Caco-2 (cell line): ENCODE data around the gene LARP4. TPM values are rescaled to one million over a fixed set of nuclear protein-coding genes. Genes with fewer than 3 reads are reported as not detected.
"Not testable (repeated sequence)": the region's sequence is repeated elsewhere in the genome, so short reads cannot be mapped to it uniquely, and the experiment has no call there.

Source experiments
- BruUV-seq: library from RNA; stranded (reverse); fragments of 400-500 nt; replicated peaks from 2 replicates; lab custom pipeline; 2021; lab: Mats Ljungman, UMichigan
- CTCF ChIA-PET: fragments of 300-600 bp; sonication (Branson Sonifier 250); formaldehyde crosslinking; loops from one replicate; lab custom pipeline; 2022; ENCODE audit warnings: antibody characterized with exemption; lab: Charles Lee
- POLR2A ChIA-PET: fragments of 300-600 bp; sonication (Branson Sonifier 250); formaldehyde crosslinking; loops from one replicate; lab custom pipeline; 2022; ENCODE audit warnings: antibody characterized with exemption; lab: Charles Lee
- DNase-seq, 2 experiments: peaks; one replicate each; pipeline versions ENCODE4 v3.0.0 to v3.0.0-alpha.2; 2020 to 2022
- H3K27me3 ChIP-seq: replicated peaks from 2 replicates; pipeline ENCODE4 v1.6.0; 2011; ENCODE audit warnings: low read length; ENCODE audit not compliant: control insufficient read depth, insufficient read depth
- H3K36me3 ChIP-seq: 2 replicates; pipeline ENCODE4 v1.5.1; 2011; ENCODE audit warnings: low read length; ENCODE audit not compliant: control insufficient read depth, insufficient read depth
- H3K4me1 ChIP-seq: fragments of 250-450 bp; sonication (Bioruptor Pico); 2 replicates; pipeline ENCODE4 v1.5.1; 2020; ENCODE audit warnings: mild to moderate bottlenecking
- H3K4me3 ChIP-seq: 2 replicates; pipeline ENCODE4 v1.5.1; 2011; ENCODE audit warnings: low read depth, mild to moderate bottlenecking, control low read depth, low read length
- H3K9me3 ChIP-seq: fragments of 250-450 bp; sonication (Bioruptor Pico); 2 replicates; pipeline ENCODE4 v1.5.1; 2020; ENCODE audit warnings: mild to moderate bottlenecking, moderate library complexity
- H3K27ac Mint-ChIP-seq: one replicate; pipeline ENCODE4 v1.8.0; 2022; ENCODE audit warnings: mixed read lengths; ENCODE audit not compliant: unreplicated experiment
- H3K27me3 Mint-ChIP-seq: one replicate; pipeline ENCODE4 v1.8.0; 2022; ENCODE audit warnings: mixed read lengths; ENCODE audit not compliant: insufficient read depth, unreplicated experiment
- H3K36me3 Mint-ChIP-seq: one replicate; pipeline ENCODE4 v1.8.0; 2022; ENCODE audit warnings: mild to moderate bottlenecking, mixed read lengths; ENCODE audit not compliant: insufficient read depth, unreplicated experiment
- H3K4me1 Mint-ChIP-seq: one replicate; pipeline ENCODE4 v1.8.0; 2022; ENCODE audit warnings: low read depth, mixed read lengths; ENCODE audit not compliant: unreplicated experiment
- H3K4me3 Mint-ChIP-seq: one replicate; pipeline ENCODE4 v1.8.0; 2022; ENCODE audit warnings: mild to moderate bottlenecking, moderate library complexity, mixed read lengths; ENCODE audit not compliant: unreplicated experiment
- H3K9me3 Mint-ChIP-seq: one replicate; pipeline ENCODE4 v1.8.0; 2022; ENCODE audit warnings: mixed read lengths; ENCODE audit not compliant: unreplicated experiment
- intact Hi-C: fragments of 100-400 bp; cut with micrococcal nuclease; formaldehyde crosslinking; loops from one replicate; pipeline ENCODE4 v1.10.0; 2022; ENCODE audit not compliant: unreplicated experiment
- total RNA-seq: library from RNA; stranded (reverse); gene quantifications from 2 replicates; pipeline ENCODE4 v1.2.3, GENCODE V29; 2022
- TF ChIP-seq, protein P1 (sequence below), 2 experiments: fragments of 200-600 bp in 1 of 2; IDR thresholded peaks; 1 replicate in 1 of 2; 2 replicates in 1 of 2; pipeline versions ENCODE4 v1.5.1 to v1.8.0; 2011 to 2022; ENCODE audit warnings: antibody characterized with exemption in 1 of 2, control low read depth in 1 of 2, inconsistent platforms in 1 of 2, low read depth in 1 of 2, low read length in 1 of 2, mild to moderate bottlenecking in 1 of 2, moderate library complexity in 1 of 2; ENCODE audit not compliant: insufficient read depth in 1 of 2, severe bottlenecking in 1 of 2, unreplicated experiment in 1 of 2

LARP4 gene
- total RNA-seq, 1 experiment from 2014 or later, result 115 TPM

DNA sequence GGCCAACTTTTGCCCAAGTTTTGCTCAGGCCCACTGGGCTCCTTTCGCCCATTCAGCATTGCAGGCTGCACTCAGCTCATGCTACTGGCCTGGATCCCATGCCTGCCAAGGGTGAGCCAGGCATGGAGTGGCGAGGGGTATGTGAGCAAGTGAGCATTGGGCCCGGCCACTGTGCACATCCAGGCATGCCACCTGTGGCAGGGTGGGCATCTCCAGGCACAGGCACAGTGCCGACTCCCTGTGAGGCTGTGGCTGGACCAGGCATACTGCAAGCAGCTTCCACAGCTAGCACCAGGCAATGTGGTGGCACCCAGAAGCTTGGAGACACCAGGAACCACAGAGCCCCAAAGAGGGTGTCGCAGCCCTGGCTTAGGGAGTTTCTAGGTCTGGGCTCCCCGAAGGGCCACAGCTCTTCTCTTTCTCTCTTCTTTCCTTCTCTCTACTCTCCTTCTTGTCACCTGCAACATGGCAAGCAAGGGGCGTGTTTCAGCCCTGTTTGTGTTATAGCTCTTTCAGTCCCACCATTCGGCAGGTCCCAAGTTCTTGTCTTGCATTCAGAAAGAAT lies 19.8 kb upstream of the LARP4 start:
- Mint-ChIP-seq H3K4me3 (no peak overlapping the region), H3K4me1 (no peaks in the 10 kb centered on the region), H3K27me3 (no peaks in the 10 kb centered on the region), H3K36me3 (no peaks in the 10 kb centered on the region), H3K9me3 (no peaks in the 10 kb centered on the region), H3K27ac (no peak overlapping the region)
- ChIA-PET POLR2A (no interaction called here), CTCF (no interaction called here)
- intact Hi-C loops, result no loop called here
- no peak overlapping the region for H3K4me3 ChIP-seq
- H3K9me3 ChIP-seq, result peaks cover 4% of the 10 kb centered on the region; the same call in 1 of the 2 replicates
- no peaks in the 10 kb centered on the region for H3K27me3 ChIP-seq
- no TSS peak for BruUV-seq
- no peak for DNase-seq
- TF ChIP-seq, protein P1, sequence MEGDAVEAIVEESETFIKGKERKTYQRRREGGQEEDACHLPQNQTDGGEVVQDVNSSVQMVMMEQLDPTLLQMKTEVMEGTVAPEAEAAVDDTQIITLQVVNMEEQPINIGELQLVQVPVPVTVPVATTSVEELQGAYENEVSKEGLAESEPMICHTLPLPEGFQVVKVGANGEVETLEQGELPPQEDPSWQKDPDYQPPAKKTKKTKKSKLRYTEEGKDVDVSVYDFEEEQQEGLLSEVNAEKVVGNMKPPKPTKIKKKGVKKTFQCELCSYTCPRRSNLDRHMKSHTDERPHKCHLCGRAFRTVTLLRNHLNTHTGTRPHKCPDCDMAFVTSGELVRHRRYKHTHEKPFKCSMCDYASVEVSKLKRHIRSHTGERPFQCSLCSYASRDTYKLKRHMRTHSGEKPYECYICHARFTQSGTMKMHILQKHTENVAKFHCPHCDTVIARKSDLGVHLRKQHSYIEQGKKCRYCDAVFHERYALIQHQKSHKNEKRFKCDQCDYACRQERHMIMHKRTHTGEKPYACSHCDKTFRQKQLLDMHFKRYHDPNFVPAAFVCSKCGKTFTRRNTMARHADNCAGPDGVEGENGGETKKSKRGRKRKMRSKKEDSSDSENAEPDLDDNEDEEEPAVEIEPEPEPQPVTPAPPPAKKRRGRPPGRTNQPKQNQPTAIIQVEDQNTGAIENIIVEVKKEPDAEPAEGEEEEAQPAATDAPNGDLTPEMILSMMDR (IDR thresholded peaks at IDR 0.05; ENCODE audit: insufficient read depth in 1 of 2, low read depth in 1 of 2, low read length in 1 of 2, severe bottlenecking in 1 of 2, unreplicated experiment in 1 of 2), result no peak
- no peaks in the 10 kb centered on the region for H3K4me1 ChIP-seq
- no peaks in the 10 kb centered on the region for H3K36me3 ChIP-seq

DNA sequence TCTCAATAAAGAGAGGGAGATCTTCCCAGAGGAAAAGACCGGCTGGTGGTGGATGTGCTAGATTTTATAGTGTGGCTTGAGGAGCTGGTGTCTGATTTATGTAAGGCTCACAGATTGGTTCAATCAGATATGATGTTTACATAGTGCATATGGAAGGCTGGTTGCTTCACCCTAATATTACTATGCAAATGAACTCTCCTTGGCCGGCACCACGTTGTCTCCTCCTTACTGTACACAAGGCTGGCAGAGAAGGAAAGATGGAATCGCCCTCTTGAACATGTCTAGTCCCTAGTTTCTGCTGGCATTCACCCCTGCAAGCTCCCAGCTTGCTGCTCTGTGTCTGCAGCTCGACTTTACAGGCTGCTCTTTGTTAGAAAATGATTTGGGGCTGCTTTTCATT lies 13.2 kb upstream of the LARP4 start:
- DNase-seq, result no peak
- Histone ChIP-seq H3K4me1 (peaks cover 40% of the 10 kb centered on the region), H3K36me3 (no peaks in the 10 kb centered on the region), H3K27me3 (no peaks in the 10 kb centered on the region), H3K4me3 (no peak overlapping the region), H3K9me3 (peaks cover 4% of the 10 kb centered on the region; the same call in 1 of the 2 replicates)
- Mint-ChIP-seq H3K27ac (peak overlapping the region; percentile 16), H3K27me3 (no peaks in the 10 kb centered on the region), H3K4me1 (peaks cover 38% of the 10 kb centered on the region), H3K4me3 (no peak overlapping the region), H3K36me3 (no peaks in the 10 kb centered on the region), H3K9me3 (no peaks in the 10 kb centered on the region)
- TF ChIP-seq, protein P1 (IDR thresholded peaks at IDR 0.05; ENCODE audit: insufficient read depth in 1 of 2, low read depth in 1 of 2, low read length in 1 of 2, severe bottlenecking in 1 of 2, unreplicated experiment in 1 of 2), result no peak
- intact Hi-C loops, result no loop called here
- CTCF ChIA-PET, result no interaction called here
- POLR2A ChIA-PET, result no interaction called here
- BruUV-seq, result no TSS peak

DNA sequence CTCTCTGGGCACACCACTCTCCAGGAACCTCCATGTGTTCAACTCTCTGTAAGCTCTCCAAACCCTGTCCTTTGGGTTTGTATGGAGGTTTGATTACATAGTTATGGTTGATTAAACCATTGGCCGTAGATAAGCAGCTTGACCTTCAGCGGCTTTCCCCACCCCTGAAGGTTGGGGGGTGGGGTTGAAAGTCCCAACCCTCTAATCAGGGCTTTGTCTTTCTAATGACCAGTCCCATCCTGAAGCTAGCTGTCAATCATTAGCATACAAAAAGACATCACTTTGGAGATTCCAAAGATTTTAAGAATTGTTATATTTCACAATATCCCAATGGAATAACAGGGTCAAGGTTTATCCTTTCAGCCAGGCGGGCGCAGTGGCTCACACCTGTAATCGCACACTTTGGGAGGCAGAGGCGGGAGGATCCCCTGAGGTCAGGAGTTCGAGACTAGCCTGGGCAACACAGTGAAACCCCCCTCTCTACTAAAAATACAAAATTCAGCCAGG lies 12.7 kb upstream of the LARP4 start:
- POLR2A ChIA-PET, result no interaction called here
- H3K9me3 Mint-ChIP-seq, result no peaks in the 10 kb centered on the region

DNA sequence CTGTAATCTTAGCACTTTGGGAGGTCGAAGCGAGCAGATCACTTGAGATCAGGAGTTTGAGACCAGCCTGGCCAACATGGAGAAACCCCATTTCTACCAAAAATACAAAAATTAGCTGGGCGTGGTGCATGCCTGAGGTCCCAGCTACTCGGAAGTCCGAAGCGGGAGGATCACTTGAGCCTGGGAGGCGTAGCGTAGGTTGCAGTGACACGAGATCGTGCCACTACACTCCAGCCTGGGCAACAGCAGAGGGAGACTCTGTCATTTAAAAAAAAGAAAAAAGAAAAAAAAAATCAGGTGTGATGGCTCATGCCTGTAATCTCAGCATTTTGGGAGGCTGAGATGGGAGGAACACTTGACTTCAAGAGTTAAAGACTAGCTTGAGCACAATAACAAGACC lies 11.9 kb upstream of the LARP4 start:
- H3K4me3 Mint-ChIP-seq, H3K36me3 Mint-ChIP-seq, DNase-seq, H3K27me3 Mint-ChIP-seq, H3K36me3 ChIP-seq, intact Hi-C loops, BruUV-seq, H3K9me3 Mint-ChIP-seq, CTCF ChIA-PET, H3K27me3 ChIP-seq, H3K9me3 ChIP-seq, H3K4me3 ChIP-seq, POLR2A ChIA-PET, H3K27ac Mint-ChIP-seq: not testable (repeated sequence)
- H3K4me1 Mint-ChIP-seq, result peaks cover 38% of the 10 kb centered on the region
- H3K4me1 ChIP-seq, result peaks cover 42% of the 10 kb centered on the region

More for the DNA sequence above, 12.7 kb upstream of the LARP4 start:
- Mint-ChIP-seq H3K27ac (peak overlapping the region; percentile 16), H3K27me3 (no peaks in the 10 kb centered on the region), H3K4me3 (no peak overlapping the region), H3K4me1 (peaks cover 38% of the 10 kb centered on the region), H3K36me3 (no peaks in the 10 kb centered on the region)
- TF ChIP-seq, protein P1 (IDR thresholded peaks at IDR 0.05; ENCODE audit: insufficient read depth in 1 of 2, low read depth in 1 of 2, low read length in 1 of 2, severe bottlenecking in 1 of 2, unreplicated experiment in 1 of 2), result no peak
- H3K4me3 ChIP-seq, result no peak overlapping the region
- no peaks in the 10 kb centered on the region for H3K36me3 ChIP-seq
- no TSS peak for BruUV-seq
- no peaks in the 10 kb centered on the region for H3K27me3 ChIP-seq
- peaks cover 40% of the 10 kb centered on the region for H3K4me1 ChIP-seq
- intact Hi-C loops, result no loop called here
- peaks cover 4% of the 10 kb centered on the region; the same call in 1 of the 2 replicates for H3K9me3 ChIP-seq
- no peak for DNase-seq
- CTCF ChIA-PET, result no interaction called here
